GM19438 (cell line): ENCODE measurements around the gene ZSCAN32.

Source experiments
- ATAC-seq: cut with Tn5 transposase; IDR thresholded peaks from one replicate; pipeline ENCODE4 v1.9.1; 2021; ENCODE audit warnings: low read depth; ENCODE audit not compliant: unreplicated experiment

Gene ZSCAN32

DNA sequence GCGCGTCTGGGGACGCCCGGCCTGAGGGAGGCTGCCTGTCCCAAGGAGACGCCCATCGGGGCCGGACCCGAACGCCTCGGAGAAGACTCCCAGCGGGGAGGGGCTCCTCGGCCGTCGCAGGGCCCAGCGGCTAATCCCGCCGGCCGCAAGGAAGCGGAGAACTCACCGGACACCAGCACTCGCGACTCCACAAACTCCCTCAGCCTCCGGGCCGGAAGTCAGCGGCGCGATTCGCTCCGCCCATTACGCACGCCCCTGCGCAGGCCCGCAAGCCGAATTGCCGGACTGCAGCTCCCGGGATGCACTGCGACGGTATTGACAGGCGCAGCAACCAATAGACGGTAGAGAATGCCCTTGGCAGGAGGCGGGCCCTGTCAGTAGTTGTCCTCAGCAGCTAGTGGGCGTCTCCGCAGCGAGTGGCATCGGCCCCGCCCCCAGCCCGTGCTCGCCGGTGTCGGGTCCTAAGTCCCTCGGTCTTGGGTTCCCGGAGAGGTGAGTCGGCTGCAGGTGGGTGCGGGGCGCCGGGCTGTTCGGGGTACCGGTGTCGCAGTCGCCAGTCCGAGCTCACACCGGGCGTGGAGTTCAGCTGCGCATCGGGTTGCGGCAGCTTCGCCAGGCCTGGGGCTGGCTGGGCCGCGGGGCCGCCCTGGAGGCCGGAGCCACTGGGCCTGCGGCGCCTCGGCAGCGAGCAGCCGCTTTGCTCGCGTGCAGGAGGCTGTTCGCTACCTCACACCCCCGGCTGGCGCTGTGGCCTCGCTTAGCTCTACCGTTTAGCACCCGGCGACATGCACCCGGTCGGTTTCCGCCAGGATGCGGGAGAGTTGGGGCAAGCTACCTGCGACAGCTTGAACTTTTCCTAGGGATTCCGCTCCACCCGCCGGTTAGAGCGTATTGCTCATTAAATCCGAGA lies at the start of gene ZSCAN32, which contains the start of gene ZNF174:
Gene ZSCAN32 (minus strand): TSS at position 226 of the 910 bp plus-strand sequence. CDS start 3,447 bp downstream, outside the sequence.
Gene ZNF174 (plus strand): TSS at position 437 of the 910 bp plus-strand sequence. CDS start 790 bp downstream, outside the sequence.
- peak; percentile 98 for ATAC-seq

- ATAC-seq: no peak
Measured at GRCh38 chr16:3444032-3444388, 43.2 kb upstream of the ZSCAN32 start.

DNA sequence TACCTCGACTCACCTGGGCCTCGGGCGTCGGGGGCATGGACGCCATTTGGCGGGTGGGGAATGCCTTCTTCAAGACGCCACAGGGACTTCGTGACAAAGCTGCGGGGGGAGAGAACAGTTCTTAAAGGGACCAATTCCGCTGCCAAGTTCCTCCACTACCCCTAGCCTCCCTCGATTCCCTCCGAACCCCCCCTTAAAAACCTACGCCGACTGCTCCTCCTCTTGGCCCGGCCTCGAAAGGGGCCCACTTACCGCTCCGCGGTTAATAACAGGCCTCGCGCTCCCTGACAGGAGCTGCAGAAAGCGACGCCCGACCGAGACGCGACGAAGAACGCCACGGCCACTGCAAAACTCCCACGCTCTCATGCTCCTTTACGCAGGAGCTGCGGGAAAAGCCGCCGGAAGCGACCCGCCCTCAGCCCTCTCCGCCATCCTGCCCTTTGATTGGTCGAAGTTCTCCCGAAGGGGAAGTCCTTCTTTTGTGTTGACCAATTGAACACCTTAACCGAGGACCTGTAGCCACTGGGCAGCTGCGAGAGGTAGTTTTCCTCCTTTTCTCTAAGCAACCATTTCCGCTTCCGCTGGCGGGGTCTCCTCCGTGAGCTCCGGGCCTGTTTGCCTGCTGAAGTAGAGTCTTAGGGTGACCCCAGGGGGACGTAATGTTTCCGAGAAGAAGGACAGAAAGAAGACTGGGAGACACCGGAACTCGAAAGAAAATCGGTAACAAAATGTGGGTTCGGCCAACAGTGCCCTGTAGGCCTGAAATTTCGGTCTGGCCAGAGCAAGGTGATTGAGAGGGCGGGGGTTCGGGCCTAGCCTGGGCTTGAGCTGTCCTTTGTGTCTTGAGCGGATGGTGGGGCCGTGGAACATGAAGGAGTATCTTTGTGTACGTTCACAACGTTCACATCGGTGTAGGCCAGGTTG lies 42.6 kb upstream of the ZSCAN32 start, which contains the start of the genes NAA60 and ZNF597:
Gene NAA60 (plus strand): TSS at position 573 of the 924 bp plus-strand sequence. CDS start 32,548 bp downstream, outside the sequence.
Gene ZNF597 (minus strand): TSS at position 397 of the 924 bp plus-strand sequence. CDS start 351 bp downstream, at position 46.
- ATAC-seq: peak; percentile 81

GRCh38 chr16:3439637-3440036 lies 38.8 kb upstream of the ZSCAN32 start:
- no peak for ATAC-seq

DNA sequence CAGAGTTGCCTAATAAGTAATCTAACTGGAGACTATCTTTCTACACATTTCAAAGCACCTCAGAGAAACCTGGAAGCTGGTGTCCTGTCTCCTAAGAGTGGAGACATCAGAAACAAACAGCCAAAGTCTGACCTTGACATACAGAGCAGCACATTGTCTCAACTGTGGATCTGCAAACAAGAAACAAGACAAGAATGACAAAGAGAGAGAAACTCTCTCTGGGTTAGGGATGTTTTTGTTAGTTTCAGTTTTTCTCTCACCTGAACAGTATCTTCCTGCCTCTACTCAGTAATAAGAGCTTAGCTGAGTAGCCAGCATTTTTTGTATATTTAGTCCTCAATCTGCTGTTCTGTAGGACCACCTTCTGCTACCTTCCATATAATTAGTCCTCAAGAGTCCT lies 33.6 kb upstream of the ZSCAN32 start:
- no peak for ATAC-seq

GRCh38 chr16:3431779-3432219 lies 31.0 kb upstream of the ZSCAN32 start:
- no peak for ATAC-seq

- ATAC-seq: no peak
Measured at GRCh38 chr16:3413730-3414379, 13.1 kb upstream of the ZSCAN32 start.

DNA sequence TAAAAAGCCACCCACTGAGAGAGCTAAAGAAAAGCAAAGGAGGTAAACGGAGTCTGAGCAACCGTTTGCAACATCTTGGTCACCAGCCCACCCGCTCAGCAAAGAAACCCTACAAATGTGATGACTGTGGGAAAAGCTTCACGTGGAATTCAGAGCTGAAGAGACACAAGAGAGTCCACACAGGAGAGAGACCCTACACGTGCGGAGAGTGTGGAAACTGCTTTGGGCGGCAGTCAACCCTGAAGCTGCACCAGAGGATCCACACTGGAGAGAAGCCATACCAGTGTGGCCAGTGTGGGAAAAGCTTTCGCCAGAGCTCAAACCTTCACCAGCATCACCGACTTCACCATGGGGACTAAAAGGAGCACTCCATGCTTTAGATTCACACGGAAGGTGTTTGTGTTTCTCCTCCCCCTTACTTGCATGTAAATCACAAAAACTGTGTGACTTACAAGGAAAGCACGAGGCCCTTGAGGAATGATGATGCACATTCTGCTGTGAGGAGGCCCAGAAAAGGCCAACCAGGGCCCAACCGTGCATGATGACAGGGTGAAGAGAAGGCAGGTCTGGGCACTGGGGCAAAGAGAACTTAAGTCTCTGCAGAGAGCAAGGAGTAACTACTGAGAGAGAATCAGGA lies 7.9 kb upstream of the ZSCAN32 start:
- no peak for ATAC-seq

DNA sequence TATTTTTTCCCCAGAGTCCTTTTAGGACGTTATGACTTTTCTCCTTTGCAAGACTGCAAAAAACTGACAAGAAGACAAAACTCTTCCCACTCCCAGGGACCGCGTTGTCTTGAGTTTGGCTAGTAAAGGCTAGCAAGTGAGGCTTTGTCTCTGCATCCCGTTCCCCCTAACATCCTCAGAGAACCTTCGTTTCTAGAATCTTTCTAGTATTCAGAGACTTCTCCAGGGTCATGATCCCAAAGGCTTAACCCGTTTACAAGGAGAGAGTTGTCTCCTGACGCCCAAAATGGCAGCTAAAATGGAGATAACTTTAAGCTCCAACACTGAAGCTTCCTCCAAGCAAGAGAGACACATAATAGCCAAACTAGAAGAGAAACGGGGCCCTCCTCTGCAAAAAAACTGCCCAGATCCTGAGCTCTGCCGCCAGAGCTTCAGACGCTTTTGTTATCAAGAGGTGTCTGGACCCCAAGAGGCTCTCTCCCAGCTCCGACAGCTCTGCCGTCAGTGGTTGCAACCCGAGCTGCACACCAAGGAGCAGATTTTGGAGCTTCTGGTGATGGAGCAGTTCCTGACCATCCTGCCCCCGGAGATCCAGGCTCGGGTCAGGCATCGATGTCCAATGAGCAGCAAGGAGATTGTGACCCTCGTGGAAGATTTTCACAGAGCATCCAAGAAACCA lies 1.1 kb upstream of the ZSCAN32 start:
- no peak for ATAC-seq

DNA sequence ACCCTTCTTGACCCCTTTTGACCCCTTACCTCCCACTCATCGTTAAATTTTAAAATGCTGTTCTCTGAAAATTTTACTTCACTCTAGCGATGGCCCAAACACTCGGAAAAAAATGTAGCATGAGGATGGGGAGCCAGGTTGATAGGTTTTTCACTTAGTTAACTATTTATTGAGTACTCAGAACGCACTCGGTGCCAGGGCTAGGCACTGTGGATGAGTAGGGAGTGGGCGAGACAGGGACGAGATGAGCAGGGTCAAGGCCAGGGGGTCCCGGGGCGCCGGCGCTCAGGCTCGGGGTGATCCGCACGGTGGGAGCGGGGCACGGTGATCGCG lies 392 bp downstream of the ZSCAN32 start:
- peak; percentile 27 for ATAC-seq

GRCh38 chr16:3389663-3390338 lies 11.0 kb downstream of the ZSCAN32 start:
- ATAC-seq: no peak

DNA sequence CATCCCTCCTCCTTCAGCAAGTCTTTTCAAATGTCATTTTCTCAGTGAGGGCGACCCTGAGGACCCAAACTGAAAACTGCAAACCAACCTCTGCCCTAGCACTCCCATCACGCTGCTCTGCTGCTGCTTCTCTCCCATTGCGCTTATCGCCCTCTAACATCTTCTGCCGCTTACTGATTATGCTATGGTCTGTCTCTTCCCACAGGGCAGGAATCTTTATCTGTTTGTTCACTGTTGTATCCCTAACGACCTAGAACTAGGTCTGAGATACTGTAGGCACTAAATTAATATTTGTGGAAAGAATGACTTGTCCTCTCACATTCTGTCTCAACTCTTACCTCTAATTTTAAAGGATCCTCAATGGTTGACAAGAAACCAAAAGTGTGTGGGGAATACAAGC lies 12.5 kb downstream of the ZSCAN32 start:
- ATAC-seq: no peak

- ATAC-seq: no peak
Measured at GRCh38 chr16:3383045-3383448, 17.8 kb downstream of the ZSCAN32 start.

- ATAC-seq: no peak
Measured at GRCh38 chr16:3377917-3378316, 22.9 kb downstream of the ZSCAN32 start.

GRCh38 chr16:3375680-3376079 lies 25.1 kb downstream of the ZSCAN32 start:
- ATAC-seq: no peak

- ATAC-seq: no peak
Measured at GRCh38 chr16:3369073-3369472, 31.7 kb downstream of the ZSCAN32 start.

DNA sequence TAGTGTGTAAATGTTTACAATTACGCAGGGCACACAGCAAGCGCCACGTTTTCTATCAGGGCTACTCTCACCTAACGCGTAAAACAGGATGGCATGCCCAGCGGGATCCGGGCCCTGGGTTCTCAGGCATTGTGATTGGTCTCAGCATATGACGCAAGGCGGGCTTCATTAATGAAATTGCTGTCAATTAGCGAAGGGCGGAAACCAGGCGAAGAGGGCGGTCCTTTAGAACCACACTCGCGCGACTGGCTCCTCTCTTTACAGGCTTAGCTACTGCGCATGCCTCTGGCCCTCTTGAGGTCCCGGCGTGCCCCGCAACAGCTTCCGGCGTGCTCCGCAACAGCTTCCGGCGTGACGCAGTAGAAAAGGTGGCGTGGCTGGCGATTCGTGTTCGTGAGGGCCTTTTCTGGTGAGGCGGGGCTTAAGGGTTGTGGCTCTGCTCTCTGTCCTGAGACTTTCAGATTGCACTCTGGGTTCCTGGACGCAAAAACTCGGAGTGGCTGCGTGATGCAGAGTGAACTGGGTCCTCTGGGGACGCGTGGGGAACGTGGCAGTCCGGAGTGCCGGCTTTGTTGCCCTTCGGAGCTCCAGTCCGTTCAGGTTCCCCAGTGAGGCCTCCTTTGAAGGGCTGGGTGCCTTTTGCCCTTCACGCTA lies 35.9 kb downstream of the ZSCAN32 start:
- ATAC-seq: no peak

DNA sequence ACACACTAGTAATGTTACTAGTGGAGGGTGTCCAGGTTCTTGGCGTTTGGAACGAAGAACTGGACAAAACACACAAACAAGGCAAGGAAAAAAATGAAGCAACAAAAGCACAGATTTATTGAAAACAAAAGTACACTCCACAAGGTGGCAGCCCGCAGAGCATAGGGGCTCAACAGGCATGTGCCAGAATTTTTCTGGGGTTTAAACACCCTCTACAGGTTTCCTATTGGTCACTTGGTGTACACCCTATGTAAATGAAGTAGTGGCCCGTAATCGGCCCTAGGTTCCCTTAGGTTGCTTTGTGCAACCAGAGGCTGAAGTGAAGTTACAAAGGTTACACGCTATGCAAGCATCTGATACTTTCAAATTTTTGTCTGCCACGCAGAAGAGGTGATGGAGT lies 37.0 kb downstream of the ZSCAN32 start:
- no peak for ATAC-seq
